HUDEP-2 (cell line): ENCODE data around the gene EPHB2.

ENCODE experiments used
- DNase-seq, 76 experiments: peaks; one replicate each; lab custom pipeline; 2025; ENCODE audit not compliant: unreplicated experiment in 76 of 76; lab: John Stamatoyannopoulos, UW

EPHB2 gene

DNA sequence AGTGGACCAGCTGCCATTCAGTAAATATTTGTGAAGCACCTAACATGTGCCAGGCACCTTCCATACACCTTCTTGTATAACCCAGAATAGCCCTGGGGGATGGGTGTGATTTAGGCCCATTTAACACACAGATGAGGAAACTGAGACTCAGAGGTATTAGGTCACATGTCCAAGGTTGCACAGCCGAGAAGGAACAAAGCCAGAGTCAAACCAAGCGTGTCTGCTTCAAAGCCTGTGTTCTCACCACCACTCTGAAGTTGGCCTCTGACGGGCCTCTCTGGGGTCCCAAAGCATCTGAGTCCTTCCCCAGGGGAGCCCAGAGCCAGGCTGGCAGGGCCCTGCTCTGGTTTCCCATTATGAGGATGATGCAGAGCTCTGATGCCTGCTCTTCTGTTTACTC, 196.9 kb downstream of the EPHB2 start:
- no peak for DNase-seq

DNA sequence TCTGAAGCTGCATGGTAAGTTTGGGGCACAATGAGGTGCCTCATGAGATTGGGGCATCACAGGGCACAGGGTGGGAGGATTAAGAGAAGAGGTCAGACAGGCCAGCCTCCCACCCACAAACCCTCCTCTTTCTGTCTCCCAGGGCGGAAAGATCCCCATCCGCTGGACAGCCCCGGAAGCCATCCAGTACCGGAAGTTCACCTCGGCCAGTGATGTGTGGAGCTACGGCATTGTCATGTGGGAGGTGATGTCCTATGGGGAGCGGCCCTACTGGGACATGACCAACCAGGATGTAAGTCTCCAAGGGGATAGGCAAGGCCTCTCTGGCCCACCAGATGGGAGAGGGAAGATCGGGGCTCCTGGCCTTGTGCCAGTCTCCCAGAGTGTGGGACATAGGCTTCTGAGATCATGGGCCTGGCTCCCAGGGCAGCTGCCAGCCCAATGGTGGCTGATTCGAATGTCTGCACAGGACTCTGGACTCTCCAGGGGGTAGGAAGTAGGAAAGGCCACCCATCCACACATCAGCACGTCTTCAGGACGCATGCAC, 198.3 kb downstream of the EPHB2 start:
- no peak for DNase-seq

DNA sequence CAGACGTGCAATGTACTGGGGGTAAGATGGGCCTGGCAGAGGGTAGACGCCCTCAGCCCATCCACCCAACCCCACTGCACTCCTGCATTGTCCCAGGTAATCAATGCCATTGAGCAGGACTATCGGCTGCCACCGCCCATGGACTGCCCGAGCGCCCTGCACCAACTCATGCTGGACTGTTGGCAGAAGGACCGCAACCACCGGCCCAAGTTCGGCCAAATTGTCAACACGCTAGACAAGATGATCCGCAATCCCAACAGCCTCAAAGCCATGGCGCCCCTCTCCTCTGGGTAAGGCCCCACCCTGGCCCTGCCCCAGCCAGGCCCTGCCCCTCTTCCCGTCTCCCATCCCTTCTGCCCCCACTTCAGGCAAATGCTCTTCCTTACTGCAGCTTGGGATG, 199.6 kb downstream of the EPHB2 start:
- no peak for DNase-seq

DNA sequence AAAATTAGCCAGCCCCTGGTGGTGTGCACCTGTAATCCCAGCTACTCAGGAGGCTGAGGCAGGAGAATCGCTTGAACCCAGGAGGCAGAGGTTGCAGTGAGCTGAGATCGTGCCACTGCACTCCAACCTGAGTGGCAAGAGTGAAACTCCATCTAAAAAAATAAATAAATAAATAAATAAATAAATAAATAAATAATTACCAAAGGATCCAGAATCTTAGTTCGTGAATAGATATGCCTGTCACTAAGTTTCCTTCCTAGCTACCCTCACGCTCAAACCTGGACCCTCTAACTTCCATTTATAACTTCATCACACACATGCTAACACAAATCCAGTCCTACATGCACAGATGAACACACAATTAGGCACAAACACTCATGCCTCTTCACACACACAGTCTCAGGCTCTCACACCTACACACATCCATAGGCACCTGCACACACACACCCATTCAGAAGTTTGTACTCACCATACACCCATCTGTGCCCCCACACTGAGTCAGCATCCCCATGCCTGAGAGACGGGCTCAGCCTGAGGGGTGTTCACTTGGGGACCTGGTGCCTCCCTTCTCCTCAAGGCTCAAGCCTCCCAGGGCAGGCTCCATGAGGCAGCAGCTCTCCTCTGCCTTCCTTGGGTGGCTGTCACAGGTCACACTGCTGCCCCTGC, 200.5 kb downstream of the EPHB2 start:
- no peak for DNase-seq

DNA sequence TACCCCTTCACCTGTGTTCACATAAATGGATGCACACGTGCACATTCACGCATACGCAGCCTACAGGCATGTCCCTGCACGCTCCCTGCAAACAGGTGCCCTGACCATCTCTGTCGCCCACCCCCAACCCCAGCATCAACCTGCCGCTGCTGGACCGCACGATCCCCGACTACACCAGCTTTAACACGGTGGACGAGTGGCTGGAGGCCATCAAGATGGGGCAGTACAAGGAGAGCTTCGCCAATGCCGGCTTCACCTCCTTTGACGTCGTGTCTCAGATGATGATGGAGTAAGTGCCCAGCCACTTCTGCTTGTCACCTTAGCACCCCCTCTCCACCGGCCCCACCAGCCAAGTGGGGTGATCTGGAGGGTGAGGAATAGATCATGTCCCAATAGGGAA, 201.7 kb downstream of the EPHB2 start:
- no peak for DNase-seq

DNA sequence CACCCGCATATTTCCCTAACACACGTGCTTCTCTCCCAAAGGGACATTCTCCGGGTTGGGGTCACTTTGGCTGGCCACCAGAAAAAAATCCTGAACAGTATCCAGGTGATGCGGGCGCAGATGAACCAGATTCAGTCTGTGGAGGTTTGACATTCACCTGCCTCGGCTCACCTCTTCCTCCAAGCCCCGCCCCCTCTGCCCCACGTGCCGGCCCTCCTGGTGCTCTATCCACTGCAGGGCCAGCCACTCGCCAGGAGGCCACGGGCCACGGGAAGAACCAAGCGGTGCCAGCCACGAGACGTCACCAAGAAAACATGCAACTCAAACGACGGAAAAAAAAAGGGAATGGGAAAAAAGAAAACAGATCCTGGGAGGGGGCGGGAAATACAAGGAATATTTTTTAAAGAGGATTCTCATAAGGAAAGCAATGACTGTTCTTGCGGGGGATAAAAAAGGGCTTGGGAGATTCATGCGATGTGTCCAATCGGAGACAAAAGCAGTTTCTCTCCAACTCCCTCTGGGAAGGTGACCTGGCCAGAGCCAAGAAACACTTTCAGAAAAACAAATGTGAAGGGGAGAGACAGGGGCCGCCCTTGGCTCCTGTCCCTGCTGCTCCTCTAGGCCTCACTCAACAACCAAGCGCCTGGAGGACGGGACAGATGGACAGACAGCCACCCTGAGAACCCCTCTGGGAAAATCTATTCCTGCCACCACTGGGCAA, 202.9 kb downstream of the EPHB2 start:
- DNase-seq = no peak

DNA sequence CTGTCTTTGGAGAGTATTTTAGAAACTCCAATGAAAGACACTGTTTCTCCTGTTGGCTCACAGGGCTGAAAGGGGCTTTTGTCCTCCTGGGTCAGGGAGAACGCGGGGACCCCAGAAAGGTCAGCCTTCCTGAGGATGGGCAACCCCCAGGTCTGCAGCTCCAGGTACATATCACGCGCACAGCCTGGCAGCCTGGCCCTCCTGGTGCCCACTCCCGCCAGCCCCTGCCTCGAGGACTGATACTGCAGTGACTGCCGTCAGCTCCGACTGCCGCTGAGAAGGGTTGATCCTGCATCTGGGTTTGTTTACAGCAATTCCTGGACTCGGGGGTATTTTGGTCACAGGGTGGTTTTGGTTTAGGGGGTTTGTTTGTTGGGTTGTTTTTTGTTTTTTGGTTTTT, 203.5 kb downstream of the EPHB2 start:
- no peak for DNase-seq

DNA sequence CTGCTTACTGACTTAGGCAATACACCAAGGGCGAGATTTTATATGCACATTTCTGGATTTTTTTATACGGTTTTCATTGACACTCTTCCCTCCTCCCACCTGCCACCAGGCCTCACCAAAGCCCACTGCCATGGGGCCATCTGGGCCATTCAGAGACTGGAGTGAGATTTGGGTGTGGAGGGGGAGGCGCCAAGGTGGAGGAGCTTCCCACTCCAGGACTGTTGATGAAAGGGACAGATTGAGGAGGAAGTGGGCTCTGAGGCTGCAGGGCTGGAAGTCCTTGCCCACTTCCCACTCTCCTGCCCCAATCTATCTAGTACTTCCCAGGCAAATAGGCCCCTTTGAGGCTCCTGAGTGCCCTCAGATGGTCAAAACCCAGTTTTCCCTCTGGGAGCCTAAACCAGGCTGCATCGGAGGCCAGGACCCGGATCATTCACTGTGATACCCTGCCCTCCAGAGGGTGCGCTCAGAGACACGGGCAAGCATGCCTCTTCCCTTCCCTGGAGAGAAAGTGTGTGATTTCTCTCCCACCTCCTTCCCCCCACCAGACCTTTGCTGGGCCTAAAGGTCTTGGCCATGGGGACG, 204.1 kb downstream of the EPHB2 start:
- DNase-seq = no peak

DNA sequence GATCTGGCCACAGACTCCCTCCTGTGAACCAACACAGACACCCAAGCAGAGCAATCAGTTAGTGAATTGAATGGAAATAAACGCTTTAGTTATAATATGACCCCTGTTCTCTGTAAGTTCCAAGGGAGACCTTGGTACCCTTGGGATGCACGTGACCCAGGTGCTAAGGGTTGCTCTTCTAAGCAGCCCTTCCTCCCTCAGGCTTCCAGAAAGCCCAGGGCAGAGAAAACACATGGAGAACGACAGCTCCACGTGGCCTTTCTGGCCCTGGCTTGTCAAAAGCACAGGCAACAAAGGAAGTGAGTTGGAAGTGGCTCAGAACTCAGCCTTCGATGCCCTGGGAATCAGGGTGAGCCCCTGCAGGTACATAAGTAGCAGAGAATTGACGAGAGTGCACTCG, 204.6 kb downstream of the EPHB2 start:
- no peak for DNase-seq

DNA sequence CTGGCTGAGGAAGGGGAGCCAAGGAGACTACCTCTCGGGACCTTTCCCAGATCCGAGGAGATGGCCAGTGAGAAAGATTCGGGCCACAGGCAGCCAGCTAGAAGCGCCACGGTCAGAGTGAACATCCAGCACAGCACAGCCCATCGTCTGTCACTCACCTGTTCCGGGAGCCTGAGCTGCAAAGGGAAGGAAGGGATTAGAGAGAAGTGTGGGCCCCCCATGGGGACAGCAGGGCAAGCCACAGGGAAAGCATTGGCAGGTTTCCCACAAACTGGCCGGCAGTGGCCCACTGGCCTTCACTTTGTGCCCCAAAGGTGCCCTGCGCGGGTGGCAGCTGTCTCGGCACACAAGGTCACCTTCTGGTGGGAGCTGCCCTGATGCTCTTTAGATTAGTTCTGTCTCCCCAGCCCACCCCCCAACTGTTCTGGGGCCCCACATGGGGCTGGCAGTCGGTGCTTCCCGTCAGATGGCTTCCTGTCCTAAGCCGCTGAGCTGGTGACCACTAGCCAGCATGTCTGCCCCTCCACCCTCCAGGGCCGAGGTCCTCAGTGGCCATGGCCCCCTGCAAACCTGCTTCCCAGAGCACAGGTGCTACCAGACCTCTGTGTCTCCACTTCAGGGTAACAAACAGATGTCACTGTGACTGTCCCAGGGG, 205.3 kb downstream of the EPHB2 start:
- DNase-seq = no peak

DNA sequence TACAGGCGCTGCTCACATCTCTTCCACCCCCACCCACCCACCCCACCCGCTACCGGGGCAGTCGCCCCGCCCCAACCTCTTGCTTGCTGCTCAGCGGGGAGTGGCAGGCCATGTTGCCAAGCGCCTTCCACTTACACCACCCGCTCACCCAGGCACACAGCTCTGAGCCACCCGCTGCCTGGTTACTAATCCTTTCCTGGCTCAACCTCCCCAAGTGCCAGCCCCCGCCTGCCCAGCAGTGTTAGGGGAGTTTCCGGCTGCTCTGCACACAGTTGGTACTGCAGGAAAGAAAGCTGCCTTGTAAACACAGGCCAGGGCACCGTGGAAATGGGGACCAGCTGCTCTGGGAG, 205.8 kb downstream of the EPHB2 start:
- DNase-seq = no peak

DNA sequence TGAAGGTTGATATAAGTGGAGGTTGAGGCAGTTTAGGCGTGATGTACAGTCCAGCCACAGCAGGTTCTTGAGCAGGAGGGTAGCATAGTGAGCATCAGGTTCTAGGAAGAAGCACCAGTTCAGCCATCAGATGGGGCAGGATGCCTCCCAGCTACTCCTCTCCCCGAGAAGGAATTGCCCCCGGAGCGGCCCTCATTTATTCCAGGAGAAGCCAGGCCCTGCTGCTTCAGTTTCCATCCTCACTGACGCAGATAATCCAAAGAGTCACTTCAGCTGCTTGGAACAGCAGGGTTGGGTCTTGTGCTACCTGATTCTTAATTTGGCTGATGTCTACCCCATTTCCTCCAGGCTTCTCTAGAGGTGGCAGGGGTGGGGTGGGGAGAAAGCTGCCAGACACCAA, 207.3 kb downstream of the EPHB2 start:
- no peak for DNase-seq

DNA sequence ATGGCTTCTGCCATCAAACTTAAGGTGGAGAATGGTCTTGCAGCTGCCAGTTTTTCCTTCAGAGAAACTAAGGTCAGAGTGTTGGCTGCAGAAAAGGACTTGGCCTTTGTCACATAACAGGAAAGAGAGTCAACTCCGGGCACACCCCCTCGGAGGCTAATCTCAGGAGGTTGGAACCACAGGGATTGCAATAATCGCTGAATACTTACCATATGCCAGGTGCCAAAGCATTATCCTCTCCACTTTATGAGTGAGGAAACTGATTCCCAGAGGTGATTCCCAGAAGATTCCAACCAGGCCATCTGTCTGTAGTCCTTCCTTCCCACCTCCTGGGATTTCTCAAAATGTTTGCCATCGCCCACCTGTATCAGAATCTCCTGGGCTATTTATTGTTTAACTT, 208.0 kb downstream of the EPHB2 start:
- DNase-seq = no peak

DNA sequence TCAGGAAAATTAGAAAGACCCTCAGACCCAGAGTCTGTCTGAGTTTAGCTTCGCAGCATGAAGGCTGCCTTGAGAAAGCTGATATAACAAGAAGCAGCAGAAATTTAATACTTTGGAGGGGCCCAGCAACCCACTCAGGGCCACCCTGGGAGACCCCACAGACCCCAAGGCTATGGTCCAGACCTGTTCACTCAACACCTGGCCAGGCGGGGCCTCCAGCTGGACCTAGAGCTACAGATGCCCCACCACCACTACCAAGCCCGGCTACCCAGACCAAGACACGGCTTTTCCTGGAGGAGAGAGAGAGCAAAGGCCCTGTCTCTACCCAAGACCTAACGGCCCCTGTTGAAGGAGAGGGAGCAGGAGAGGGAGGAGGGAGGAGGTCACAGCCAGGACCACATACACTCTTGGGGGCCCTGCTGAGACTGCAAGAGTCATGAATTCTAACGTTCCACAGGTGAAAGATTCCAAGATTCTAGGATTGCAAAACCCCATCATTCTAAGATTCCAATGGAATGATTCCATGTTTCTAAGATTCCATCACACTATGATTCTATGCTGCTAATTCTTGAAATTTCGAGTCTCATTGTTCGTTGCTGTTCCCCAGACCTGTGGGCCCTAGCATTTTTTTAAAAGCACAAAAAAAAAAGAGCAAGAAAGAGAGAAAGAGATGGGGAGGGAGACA, 208.8 kb downstream of the EPHB2 start:
- DNase-seq = no peak

DNA sequence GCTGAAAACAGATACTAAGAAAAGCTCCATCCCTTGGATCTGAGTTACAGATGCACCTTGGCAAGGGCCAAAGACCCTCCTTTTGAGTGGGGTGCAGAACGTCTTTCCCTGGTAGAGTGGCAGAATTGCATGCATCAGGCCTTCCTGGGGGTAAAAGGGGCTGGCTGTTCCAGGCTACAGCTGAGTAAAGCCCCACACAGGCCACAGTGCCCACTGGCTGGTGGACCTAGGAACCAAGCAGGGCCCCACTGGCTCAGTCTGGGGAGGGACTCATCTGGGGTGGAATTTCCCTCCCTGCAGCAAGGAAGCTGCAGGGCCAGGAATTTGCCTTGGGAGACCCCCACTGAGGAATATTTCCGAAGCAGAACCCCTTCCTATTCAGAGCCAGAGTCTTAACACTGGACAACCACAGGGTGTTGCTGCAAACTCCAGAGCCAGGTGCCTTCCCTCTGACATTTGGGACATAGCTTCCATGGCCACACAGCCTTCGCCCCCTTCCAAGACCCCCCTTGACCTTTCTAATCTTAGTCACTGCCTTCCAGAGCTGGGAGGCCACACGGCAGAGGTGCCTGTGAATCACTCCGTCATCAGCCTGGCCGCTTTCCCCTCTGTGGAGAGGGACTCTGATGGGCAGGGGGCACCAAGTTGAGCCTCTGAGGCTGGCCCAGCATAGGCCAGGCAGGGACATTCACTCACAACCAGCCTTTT, 209.5 kb downstream of the EPHB2 start:
- no peak for DNase-seq

DNA sequence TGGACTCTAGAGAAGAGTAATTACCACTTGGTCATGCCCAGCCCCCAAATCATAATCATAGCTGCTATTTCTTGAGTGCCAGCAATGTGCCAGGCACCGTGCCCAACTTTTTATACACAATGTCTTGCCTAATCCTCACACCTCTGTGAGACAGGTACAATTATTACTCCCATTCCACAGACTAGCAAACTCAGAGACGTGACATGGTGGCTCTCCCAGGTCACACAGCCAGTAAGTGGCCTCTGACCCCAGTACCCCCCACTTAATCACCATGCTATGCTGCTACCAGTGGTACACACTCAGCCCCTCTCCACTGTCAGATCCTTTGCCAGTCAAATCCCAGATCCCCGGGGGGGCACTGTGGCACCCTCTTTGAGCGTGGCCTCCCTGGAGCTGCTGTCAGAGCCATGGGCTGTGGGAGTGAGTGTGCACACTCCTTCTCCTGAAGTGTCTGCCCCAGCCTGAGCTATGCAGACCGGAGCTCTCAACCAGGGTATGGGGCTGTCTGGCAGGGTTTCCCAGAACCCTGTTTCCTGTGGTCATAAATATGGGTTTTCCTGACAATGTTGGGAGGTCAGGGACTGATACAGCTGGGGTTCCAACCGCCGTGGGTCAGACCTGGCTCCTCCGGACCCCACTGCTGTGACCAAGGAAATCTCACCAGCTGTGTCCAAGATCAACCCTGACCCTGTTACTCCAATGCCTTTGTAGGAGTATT, 210.3 kb downstream of the EPHB2 start:
- DNase-seq = no peak

DNA sequence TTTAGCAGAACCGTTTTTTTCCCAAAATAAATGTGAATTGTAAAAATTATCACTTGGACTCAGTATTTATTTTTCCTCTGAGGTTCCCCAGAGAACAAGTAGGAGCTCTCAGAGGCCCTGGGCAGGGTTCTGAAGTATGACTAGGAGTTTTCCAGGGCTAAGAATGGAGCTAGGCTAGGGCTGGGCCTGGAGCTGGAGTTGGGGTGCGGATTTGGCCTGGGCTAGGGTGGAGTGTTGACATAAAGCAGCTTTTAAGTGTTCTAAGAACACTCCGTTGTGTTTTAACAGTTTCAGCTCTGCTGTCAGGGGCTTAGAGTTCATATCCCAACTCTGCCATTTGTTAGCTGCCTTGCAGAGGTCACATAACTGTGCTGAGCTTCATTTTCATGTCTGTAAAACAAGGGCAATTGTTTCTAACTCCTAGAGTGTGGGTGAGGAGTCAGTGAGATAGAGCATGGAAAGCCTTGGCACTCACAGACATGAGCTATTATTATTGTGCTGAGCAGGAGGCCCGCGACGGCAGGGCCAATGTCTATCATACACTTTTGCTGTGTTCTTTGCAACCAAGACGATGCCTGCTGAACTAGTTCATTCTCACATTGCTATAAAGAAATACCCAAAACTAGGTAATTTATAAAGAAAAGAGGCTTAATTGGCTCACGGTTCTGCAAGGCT, 210.9 kb downstream of the EPHB2 start:
- DNase-seq = no peak

DNA sequence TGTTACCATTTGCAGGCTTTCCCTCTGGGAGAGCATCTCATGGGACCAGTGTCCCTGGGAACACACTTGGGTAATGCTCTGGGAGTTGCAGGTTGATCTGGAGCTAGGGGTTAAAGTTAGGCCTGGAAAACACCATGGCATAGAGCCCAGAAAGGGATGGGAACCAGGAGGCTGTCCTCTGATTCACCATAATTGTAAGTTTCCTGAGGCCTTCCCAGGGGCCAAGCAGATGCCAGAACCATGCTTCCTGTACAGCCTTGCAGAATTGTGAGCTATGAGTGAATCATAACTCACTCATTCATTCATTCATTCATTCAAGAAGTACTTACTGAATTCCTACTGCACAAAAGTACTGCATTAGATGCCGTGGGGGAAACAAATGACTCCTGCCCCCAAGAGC, 212.0 kb downstream of the EPHB2 start:
- DNase-seq = no peak

DNA sequence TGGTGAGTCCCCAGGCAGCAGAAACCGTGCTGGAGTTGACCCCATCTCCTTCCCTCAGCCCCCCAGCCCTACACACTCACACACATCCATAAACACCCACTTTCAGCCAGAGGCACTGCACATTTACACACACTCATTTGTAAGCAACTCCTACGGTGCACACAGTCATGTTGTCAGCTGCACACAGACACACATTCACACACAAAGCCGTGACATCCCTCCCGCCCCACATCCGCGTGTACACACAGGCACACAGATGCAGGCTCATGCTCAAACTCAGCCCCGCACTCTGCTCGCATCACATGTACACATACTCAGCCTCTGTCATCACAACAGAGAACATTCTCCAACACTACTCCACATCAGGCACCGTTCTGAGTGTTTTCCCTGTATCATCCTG, 214.5 kb downstream of the EPHB2 start:
- no peak for DNase-seq
